DOHH2 (cell line): Measurements from ENCODE around the gene ALDH3B1.

Experiments
- CTCF ChIP-seq: fragments of 200-600 bp; sonication (generic); IDR thresholded peaks from one replicate; pipeline ENCODE4 v1.5.1; 2014; ENCODE audit warnings: antibody characterized with exemption, mild to moderate bottlenecking, low read depth, low read length; ENCODE audit not compliant: poor library complexity, severe bottlenecking
- EZH2phosphoT487 ChIP-seq: fragments of 200-600 bp; sonication (generic); IDR thresholded peaks from 2 replicates; pipeline ENCODE4 v1.6.1; 2017; ENCODE audit warnings: borderline replicate concordance, mild to moderate bottlenecking, antibody characterized with exemption, low read length, moderate library complexity, mixed read lengths

- TF ChIP-seq CTCF, result no peak
- TF ChIP-seq EZH2phosphoT487, result no peak
These were observed 8.6 kb downstream of the ALDH3B1 start for GRCh38 chr11:68018730-68019190.
